CD4-positive, alpha-beta T cell (primary cell): ENCODE measurements around the gene C9orf43. TPM values are rescaled to one million over a fixed set of nuclear protein-coding genes. Genes with fewer than 3 reads are reported as not detected.

Source experiments
- ATAC-seq: fragments of 200-7000 bp; cut with Tn5 transposase; one replicate; pipeline ENCODE4 v1.10.0; 2022; ENCODE audit warnings: mild to moderate bottlenecking; ENCODE audit not compliant: poor library complexity
- CTCF ChIA-PET: fragments of 350-600 bp; sonication (Branson Sonifier 250); formaldehyde crosslinking; loops from one replicate; lab custom pipeline; 2021; ENCODE audit warnings: antibody characterized with exemption, inconsistent platforms; lab: Charles Lee
- POLR2A ChIA-PET: fragments of 350-600 bp; sonication (Branson Sonifier 250); formaldehyde crosslinking; loops from one replicate; lab custom pipeline; 2021; ENCODE audit warnings: antibody characterized with exemption, inconsistent platforms; lab: Charles Lee
- DNase-seq, 14 experiments: peaks; one replicate each; pipeline ENCODE4 v3.0.0-alpha.2; 2013 to 2020; ENCODE audit warnings: mixed read lengths in 2 of 14
- H3K27ac ChIP-seq, 2 donors: one replicate each; pipeline versions ENCODE4 v1.5.1 to v1.7.0; 2013; ENCODE audit warnings: low read length in 2 of 2, low read depth in 1 of 2, mild to moderate bottlenecking in 1 of 2
- H3K27me3 ChIP-seq, 2 experiments: 1 replicate in 1 of 2; 2 replicates in 1 of 2; pipeline versions ENCODE4 v1.6.1 to v1.7.0; 2013; ENCODE audit warnings: low read length in 2 of 2, control low read depth in 1 of 2, mild to moderate bottlenecking in 1 of 2, moderate library complexity in 1 of 2; ENCODE audit not compliant: insufficient read depth in 2 of 2, control insufficient read depth in 1 of 2
- H3K36me3 ChIP-seq: one replicate; pipeline ENCODE4 v1.6.1; 2013; ENCODE audit warnings: low read length, control low read depth; ENCODE audit not compliant: insufficient read depth
- H3K4me1 ChIP-seq: one replicate; pipeline ENCODE4 v1.6.1; 2013; ENCODE audit warnings: low read length, control low read depth; ENCODE audit not compliant: insufficient read depth
- H3K4me3 ChIP-seq: one replicate; pipeline ENCODE4 v1.5.1; 2013; ENCODE audit warnings: mild to moderate bottlenecking, low read length, moderate library complexity
- H3K9me3 ChIP-seq, 2 experiments: 1 replicate in 1 of 2; 2 replicates in 1 of 2; pipeline versions ENCODE4 v1.6.1 to v1.7.0; 2013; ENCODE audit warnings: low read length in 2 of 2, mild to moderate bottlenecking in 2 of 2, control low read depth in 1 of 2, moderate library complexity in 1 of 2; ENCODE audit not compliant: control insufficient read depth in 1 of 2, insufficient read depth in 1 of 2
- H3K27ac Mint-ChIP-seq: one replicate; pipeline ENCODE4 v1.8.0; 2020; ENCODE audit warnings: mixed read lengths
- H3K27me3 Mint-ChIP-seq: one replicate; pipeline ENCODE4 v1.8.0; 2021; ENCODE audit warnings: mixed read lengths
- H3K36me3 Mint-ChIP-seq: one replicate; pipeline ENCODE4 v1.8.0; 2021; ENCODE audit warnings: low read depth, mixed read lengths
- H3K4me1 Mint-ChIP-seq: one replicate; pipeline ENCODE4 v1.8.0; 2021; ENCODE audit warnings: low read depth, mixed read lengths
- H3K4me3 Mint-ChIP-seq: one replicate; pipeline ENCODE4 v1.8.0; 2020; ENCODE audit warnings: mild to moderate bottlenecking, mixed read lengths
- H3K9me3 Mint-ChIP-seq: one replicate; pipeline ENCODE4 v1.8.0; 2020; ENCODE audit warnings: mixed read lengths
- CTCF ChIP-seq: fragments of 200-600 bp; IDR thresholded peaks from one replicate; pipeline ENCODE4 v1.8.0; 2022; ENCODE audit warnings: antibody characterized with exemption, mild to moderate bottlenecking
- intact Hi-C, 2 experiments: fragments of 100-400 bp; cut with DNase I in 1 of 2; cut with micrococcal nuclease in 1 of 2; formaldehyde crosslinking; loops; one replicate each; pipeline versions ENCODE4 v1.15.1 to v1.9.0; 2023 to 2025; cut with DNase I, micrococcal nuclease
- total RNA-seq, 174 experiments: library from RNA in 2 of 174; stranded (reverse) in 2 of 174; gene quantifications; one replicate each; pipeline ENCODE4 v1.2.3 and lab custom pipeline; 2021 to 2026

Gene C9orf43
- total RNA-seq, 2 experiments from 2014 or later: 0.60 to 0.95 TPM

- H3K27me3 Mint-ChIP-seq: no peaks in the 10 kb centered on the region
- no peaks in the 10 kb centered on the region for H3K9me3 Mint-ChIP-seq
- no peaks in the 10 kb centered on the region for H3K4me1 Mint-ChIP-seq
- TF ChIP-seq CTCF: peak; percentile 95
- intact Hi-C loops: loop anchor here (2.0 kb wide), 2 partner anchors 136 to 208 kb away; no protein-coding TSS in a partner anchor
- ChIA-PET POLR2A (interaction anchor here (0.6 to 1.4 kb wide), 4 partner anchors 36 to 171 kb away, joined by 3 to 4 read pairs (median 4); partner anchors contain the start of genes C9orf43, CDC26, POLE3 and PRPF4), CTCF (interaction anchor here (0.7 to 3.8 kb wide), 7 partner anchors 8 to 211 kb away, joined by 3 to 24 read pairs (median 4); no protein-coding TSS in a partner anchor)
- H3K4me1 ChIP-seq: no peaks in the 10 kb centered on the region
- H3K27ac Mint-ChIP-seq: no peak overlapping the region
- no peaks in the 10 kb centered on the region for H3K27me3 ChIP-seq
- peak in 4 of 14 experiments; percentile 19 to 63 (median 55) for DNase-seq
- no peak overlapping the region for H3K4me3 ChIP-seq
- no peaks in the 10 kb centered on the region for H3K9me3 ChIP-seq
- no peak for ATAC-seq
- no peak overlapping the region for H3K4me3 Mint-ChIP-seq
- no peaks in the 10 kb centered on the region for H3K36me3 Mint-ChIP-seq
- no peak overlapping the region for H3K27ac ChIP-seq
- H3K36me3 ChIP-seq: no peaks in the 10 kb centered on the region
These were observed 35.8 kb downstream of the C9orf43 start for GRCh38 chr9:113446323-113446740.

- Mint-ChIP-seq H3K36me3 (no peaks in the 10 kb centered on the region), H3K9me3 (no peaks in the 10 kb centered on the region), H3K4me1 (no peaks in the 10 kb centered on the region), H3K4me3 (no peak overlapping the region), H3K27ac (no peak overlapping the region), H3K27me3 (no peaks in the 10 kb centered on the region)
- H3K36me3 ChIP-seq: no peaks in the 10 kb centered on the region
- intact Hi-C loops: no loop called here
- TF ChIP-seq CTCF: no peak
- no peak overlapping the region for H3K4me3 ChIP-seq
- DNase-seq (no peak), ATAC-seq (no peak)
- CTCF ChIA-PET: no interaction called here
- no peak overlapping the region for H3K27ac ChIP-seq
- no peaks in the 10 kb centered on the region for H3K4me1 ChIP-seq
- POLR2A ChIA-PET: no interaction called here
- H3K9me3 ChIP-seq: no peaks in the 10 kb centered on the region
- no peaks in the 10 kb centered on the region for H3K27me3 ChIP-seq
These were observed 38.8 kb downstream of the C9orf43 start for GRCh38 chr9:113449376-113449775.

GRCh38 chr9:113452113-113452605 is 41.6 kb downstream of the C9orf43 start:
- Histone ChIP-seq H3K9me3 (no peaks in the 10 kb centered on the region), H3K27ac (no peak overlapping the region), H3K36me3 (no peaks in the 10 kb centered on the region), H3K27me3 (no peaks in the 10 kb centered on the region), H3K4me1 (no peaks in the 10 kb centered on the region), H3K4me3 (no peak overlapping the region)
- Mint-ChIP-seq H3K36me3 (no peaks in the 10 kb centered on the region), H3K9me3 (no peaks in the 10 kb centered on the region), H3K27me3 (no peaks in the 10 kb centered on the region), H3K27ac (no peak overlapping the region), H3K4me3 (no peak overlapping the region), H3K4me1 (no peaks in the 10 kb centered on the region)
- no peak for DNase-seq
- POLR2A ChIA-PET: no interaction called here
- no peak for TF ChIP-seq CTCF
- ATAC-seq: no peak
- CTCF ChIA-PET: interaction anchor here (1.0 to 1.6 kb wide), 3 partner anchors 138 to 206 kb away, joined by 4 to 6 read pairs (median 4); no protein-coding TSS in a partner anchor
- intact Hi-C loops: no loop called here
